Panc1 (cell line): ENCODE measurements around the gene HRH2.

Source experiments
- CTCF ChIP-seq: fragments of 450-650 bp; IDR thresholded peaks from 2 replicates; pipeline ENCODE4 v1.5.1; 2017; ENCODE audit warnings: mild to moderate bottlenecking
- POLR2AphosphoS5 ChIP-seq: IDR thresholded peaks from 2 replicates; pipeline ENCODE4 v1.6.1; 2012; ENCODE audit warnings: mild to moderate bottlenecking, low read depth, low read length, moderate library complexity
- TCF7L2 ChIP-seq: IDR thresholded peaks from 2 replicates; pipeline ENCODE4 v1.6.1; 2011; ENCODE audit warnings: mild to moderate bottlenecking, low read depth, low read length, inconsistent platforms

- TF ChIP-seq TCF7L2 (no peak), CTCF (no peak), POLR2AphosphoS5 (no peak)
Observed at GRCh38 chr5:175686826-175687225, 29.0 kb downstream of the HRH2 start.
